NCI-H748 (cell line): ENCODE results near the gene CDYL.

Experiments used
- DNase-seq: peaks from one replicate; lab custom pipeline; 2025; ENCODE audit not compliant: unreplicated experiment; lab: John Stamatoyannopoulos, UW

Gene CDYL

DNA sequence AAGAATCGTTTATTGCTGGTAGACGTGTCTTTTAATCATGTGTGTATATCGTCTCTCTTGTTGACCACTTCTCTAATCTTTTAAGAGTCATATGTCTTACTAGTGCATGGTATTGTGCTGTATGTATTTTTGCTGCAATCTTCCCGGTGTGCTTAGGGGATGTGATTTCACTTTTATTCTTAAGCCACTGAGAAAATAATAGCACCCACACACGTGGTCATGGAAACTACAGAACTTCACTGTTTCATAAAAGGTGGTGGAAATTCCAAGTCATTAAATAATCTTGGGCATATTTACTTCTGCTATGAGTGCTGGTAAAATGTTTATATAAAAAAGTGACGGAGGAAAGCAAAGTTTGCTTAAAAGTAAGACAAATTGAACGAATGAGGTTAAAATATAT, 3.0 kb upstream of the CDYL start:
- DNase-seq = no peak

DNA sequence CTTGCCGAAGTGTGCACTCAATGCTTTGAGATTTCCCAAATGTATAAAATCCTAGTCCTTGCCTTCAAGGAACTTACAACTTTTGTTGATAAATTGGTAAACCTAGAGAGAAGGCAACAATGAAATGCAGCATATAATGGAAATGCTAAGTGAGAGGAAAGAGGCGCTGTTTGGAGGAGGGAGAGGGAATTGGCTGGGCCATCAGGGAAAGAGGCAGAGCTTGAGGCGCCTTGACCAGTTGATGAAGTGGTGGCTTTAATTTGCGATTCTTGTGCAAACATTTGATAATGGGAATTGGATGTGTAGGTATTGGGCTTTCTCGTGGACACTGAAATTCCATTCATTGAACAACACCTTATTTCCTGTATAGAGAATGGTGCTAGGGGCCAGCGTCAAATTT, 1.9 kb upstream of the CDYL start:
- peak; percentile 34 for DNase-seq

DNA sequence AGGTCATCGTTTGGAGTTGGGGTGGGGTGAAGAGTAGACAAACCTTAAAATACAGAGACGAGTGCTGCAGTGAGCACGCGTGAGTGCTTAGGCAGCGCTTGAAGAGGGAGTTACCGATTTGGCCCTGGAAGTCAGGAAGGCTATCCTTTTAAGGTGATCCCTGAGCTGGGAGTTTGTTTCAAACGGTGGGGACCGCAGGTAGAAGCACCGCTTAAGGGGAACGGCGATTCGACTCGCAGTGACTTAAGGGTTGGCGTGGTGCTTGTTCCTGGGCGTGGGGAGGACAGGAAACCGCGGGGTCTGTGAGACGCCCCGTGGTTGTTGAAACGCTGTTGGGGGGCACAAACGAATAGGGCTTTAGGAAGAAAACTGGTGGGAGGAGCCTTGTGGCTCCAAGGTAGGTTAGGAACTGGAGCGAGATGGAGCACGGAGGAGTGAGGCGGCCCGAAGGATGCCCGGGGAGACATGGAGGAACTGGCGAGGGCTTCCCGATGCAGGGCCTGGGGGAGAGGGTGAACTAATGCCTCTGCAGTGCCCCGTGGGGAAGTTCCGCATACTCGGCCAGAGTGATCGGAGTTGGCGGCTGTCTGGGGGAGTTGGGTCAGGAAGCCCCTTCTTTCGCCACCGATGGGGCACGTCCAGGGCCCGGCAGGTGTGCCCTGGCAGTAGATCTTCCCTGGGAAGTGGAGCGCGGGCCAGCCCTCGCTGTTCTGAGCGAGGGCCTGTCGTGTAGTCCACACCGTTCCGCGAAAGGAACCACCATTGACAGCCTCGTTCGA, 1.3 kb upstream of the CDYL start:
- DNase-seq = peak; percentile 57

DNA sequence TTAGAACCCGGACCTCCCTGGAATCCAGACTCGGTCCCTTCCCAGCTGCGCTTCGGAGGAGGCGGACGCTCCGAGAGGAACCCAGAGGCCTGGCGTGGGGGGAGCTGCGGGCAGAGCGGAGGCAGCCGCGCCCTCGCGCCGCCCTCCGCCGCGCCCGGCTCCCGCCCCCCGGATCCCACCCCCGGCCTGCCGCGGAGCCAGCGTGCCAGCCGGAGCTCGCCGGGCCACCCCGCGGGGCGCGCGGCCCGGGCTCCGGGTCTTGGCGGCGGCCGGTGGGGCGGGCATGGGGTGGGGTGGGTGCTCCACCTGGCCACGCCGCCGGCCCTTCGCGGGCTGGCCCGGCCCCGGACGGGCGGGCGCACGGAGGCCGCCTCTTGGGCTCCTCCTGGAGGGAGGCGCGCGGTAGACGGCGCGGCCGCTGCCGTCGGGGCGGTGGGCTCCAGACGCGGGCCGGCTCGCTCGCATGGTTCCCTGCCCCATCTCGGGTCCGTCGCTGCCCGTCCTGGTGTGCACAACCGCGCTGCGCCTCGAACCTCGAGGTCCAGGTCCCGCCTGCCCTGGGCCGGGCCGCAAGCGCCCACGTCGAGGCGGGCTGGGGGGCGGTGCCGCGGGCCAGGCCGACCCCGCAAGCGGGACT, 592 bp upstream of the CDYL start:
- DNase-seq = peak; percentile 68

DNA sequence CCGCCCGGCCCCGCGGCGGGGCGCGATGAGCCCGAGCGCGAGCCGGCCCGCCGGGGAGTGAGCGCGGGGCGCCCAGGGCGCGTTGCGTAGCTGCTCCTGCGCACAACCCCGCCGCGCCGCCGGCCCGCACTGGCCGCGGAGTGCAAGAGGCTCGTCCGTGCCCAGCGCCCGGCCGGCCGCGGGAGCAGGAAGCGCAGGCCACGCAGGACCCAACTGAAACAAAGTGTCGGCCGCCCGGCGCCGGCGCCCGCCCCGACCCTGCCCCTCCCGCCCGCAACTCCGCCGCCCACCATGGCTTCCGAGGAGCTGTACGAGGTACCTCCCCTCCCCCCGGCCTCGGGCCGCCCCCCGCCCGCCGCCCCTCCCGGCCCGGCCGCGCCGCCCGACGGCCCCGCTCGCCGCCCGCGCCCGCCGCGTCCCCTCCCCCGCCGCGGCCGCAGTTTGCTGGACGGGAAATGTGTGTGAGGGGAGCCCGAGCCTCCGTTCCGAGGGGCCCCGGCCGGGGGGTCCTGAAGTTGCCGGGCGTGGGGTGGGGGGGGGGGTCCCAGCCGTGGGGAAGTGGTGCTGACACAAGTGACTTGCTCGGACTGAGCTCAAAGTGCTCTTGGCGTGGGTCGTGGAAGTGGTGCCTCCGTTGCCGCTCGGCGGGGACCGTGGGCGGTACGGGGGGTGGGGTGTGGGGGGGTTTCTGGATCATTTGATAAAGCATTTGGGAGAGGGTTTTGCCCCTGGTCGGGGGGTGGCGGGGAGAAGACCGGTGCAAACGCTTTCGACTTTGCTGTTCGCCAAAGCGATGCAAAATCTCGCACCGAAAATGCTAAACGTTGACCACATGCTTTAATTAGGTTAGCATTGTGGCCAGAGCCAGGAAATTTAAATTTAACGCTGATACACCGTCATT, 539 bp downstream of the CDYL start:
- peak; percentile 81 for DNase-seq

DNA sequence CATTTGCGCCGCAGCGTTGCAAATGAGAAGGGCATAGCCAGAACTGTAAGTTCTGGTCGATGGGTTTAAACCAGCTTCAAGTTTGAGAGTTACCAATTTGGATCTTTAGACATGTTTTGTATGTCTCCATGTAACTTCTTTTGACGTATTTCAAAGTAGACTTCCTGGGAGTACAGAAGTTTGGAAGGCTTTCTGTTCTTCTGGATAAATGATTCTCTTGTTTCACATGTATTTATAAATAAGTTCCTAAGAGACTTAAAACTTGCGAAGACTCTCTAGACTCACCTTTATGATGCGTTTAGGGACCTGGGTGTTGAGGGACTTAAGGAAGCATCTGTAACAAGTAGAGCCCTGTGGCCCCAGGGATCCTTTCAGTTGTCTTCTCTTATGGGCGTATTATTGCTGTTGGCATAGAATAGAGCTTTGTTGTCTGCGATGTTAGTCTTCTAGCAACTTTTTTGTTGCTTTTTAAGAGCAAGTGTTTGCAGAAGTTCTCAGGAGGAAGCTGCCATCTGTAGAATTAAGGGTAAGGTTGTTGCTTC, 1.3 kb downstream of the CDYL start:
- DNase-seq = no peak

DNA sequence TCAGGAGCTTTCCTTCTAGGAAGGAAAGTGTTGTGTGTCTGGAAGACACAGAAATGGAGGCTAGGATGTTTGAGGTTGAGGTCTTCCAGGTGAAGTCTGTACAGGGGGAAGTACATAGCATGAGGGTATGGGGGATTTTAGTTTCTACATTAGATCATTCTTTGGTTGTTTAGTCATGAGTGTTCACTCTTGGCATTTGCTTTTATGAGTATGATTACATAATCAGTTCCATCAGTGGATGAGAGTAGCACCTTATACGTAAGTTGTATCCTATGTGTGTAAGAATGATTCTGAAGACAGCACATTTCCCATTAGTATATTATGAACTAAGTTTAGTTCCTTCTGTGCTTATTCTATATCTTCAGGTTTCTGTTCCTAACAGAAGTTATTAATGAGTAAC, 1.9 kb downstream of the CDYL start:
- no peak for DNase-seq

DNA sequence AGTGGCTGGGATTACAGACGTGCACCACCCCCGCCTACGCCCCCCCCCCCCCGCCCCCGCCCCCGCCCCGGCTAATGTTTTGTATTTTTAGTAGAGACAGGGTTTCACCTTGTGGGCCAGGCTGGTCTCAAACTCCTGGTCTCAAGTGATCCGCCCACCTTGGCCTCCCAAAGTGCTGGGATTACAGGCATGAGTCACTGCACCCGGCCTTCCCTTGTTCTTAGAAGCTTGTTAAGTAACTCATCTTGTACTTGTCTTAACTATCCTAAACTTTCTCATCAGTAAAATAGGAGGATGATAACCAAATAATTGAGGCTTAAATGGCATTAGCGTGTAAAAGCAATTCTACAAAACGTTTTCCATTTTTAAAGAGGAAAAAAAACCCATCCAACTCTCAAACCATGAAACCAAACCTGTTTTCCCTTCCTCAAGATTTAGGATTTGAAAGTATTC, 4.2 kb downstream of the CDYL start:
- DNase-seq = no peak

DNA sequence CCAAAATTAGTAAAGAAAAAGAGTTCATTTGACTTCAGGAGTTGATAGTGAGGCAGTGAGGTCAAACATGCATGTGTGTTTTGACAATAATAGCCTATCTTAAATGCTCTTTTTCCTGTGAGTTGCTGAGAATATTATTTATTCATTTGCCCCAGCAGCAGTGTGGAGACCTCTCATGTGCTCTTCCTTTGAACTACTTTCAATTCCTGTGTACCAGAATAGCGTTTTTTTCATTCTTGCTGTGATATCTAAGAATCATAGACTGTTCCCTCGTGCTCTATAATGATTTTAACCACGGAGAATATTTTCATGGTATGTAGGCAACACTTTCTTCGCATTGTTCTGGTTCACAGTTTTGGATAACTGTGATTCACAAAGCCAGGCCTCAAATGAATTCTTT, 5.2 kb downstream of the CDYL start:
- DNase-seq = no peak

DNA sequence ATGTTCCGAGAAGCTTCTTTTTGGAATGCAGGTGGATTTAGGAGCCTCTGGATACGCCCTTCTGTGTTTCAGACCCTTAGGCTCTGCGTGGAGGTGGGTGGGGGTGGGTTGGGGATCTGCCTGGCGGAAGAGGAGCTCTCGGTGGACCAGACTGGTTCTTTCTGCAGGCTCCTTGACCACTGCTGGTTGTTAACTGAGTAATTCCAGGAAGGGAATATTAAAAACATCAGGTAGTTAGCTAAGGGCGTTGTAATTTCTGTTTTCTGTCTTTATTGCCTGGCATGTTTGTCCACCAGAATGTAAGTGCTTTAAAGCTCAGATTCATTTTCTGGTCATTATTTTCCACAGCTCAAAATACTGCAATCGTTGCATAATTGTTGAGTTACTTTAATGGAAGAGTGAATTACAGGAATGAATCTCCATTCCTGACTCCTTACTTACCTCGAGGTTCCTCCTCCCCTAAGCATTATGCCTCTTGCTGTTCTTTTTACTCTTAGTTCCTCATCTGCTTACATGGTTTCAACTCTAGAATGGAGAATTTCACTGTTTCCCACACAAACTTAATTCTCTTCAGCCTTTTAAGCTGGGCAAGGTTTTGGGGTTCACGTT, 5.9 kb downstream of the CDYL start:
- DNase-seq = no peak

DNA sequence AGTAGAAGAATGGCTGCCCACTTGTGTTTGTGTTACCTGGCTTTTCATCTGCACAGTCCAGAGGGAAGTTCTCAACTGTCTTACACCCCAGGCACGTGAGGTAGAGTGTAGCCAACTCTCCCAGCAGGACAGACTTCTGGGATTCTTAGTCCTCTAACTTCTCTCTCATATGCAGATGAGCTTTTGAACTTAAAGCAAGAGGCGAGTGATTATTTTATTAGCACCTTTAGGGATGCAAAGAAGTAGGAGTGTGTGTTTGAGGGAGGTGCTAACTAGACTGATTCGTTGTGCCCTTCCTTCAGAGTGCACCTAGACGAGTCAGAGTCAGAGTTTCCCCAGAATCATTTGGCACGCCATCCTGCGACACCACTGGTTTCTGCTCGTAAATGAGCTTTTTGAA, 10.8 kb downstream of the CDYL start:
- DNase-seq = no peak

DNA sequence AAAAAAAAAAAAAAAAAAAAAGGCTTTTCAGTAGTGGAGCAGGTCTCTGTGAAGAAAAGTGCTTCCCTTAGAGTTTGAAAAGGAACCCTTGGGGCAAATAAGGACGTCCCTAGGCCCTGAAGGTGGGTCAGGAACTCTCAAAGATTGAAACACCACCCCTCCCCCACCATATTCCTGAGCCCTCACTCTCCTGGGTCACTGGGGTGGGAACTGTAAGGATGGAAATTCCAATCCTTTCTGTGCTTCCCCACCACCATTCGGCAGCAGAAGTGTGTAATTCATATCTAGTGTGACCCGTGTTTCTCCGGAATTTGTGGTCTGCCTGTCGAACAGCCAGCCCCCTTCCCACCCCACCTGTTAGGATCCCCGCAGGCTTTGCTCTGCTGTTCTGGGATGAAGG, 12.3 kb downstream of the CDYL start:
- no peak for DNase-seq

DNA sequence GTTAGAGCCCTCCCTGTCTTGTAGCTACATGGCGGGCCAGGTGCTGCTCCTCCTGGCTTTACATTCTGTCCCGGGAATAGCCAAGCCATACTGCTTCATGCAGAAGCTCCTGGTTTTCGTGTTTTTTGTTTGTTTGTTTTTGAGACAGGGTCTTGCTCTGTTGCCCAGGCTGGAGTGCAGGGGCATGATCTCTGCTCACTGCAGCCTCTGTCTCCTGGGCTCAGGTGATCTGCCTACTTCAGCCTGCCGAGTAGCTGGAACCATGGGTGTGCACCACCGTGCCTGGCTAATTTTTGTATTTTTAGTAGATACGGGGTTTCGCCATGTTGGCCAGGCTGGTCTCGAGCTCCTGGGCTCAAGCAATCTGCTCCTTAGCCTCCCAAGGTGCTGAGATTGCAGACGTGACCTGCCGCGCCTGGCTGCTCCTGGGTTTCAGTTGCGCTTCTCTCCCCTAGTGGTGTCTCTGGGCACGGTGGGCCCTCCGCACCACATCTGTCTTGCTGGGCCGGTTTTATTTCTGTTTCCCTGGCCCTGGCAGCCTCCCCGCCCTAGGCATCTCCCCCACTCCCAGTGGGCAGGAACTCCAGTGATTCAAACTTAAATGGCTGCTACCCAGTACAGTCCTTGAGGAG, 12.9 kb downstream of the CDYL start:
- DNase-seq = no peak

DNA sequence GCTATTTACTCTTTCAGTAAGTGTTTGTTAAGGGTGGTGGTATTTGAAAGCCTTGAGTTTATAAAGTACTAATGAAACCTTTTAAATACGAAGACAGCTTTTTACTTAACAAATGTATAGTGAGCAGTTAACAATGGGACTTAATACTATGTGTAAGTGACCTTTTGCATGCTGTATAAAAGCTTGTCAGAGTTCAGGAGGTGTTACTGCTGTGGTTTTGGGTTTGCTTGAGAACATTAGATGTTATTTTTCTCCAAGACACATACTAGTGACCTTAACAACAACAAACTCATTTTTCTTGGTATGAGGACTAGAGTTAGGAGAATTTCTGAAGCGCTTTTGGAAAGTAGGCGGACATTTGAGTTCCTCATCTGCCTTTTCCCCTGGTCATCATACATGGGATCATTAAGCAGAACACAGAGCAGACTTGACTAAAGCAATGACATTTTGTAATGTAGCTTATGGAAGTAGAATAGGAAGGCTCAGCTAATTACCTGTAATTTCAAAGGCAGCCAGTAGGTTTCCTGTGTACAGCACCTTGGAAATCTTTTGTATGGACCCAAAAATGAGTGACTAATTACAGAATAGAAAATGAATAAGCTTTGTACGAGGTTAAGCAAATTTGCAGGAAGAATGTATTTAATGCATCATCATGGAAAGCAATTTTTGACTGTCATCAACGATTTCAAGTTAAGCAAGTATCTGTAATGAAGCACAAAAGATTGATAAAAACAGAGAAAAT, 14.1 kb downstream of the CDYL start:
- DNase-seq = no peak

DNA sequence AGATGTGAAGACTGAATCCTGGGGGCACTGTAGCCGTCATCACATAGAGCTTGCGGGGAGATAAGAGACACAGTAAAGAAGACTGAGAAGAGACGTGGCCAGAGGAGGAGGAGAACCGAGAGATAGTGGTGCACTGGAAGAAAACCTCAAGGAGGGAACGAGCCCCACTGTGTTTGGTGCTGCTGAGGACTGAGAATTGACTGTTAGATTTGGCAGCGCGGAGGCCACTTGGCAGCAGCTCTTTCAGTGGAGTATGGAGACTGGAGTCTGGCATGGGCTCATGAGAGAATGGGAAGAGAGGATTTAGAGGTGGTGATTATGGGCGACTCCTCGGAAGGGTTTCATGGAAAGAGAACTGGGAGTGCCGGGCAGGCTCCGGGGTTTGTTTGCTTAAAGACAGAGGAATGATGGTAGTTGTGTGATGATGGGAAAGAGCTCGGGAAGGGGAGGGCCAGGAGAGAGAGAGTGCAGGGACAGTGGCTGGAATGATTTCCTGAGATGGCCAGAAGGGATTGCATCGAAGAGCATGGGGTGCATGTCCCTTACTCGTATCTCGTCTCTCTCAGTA, 18.0 kb downstream of the CDYL start:
- peak; percentile 20 for DNase-seq

DNA sequence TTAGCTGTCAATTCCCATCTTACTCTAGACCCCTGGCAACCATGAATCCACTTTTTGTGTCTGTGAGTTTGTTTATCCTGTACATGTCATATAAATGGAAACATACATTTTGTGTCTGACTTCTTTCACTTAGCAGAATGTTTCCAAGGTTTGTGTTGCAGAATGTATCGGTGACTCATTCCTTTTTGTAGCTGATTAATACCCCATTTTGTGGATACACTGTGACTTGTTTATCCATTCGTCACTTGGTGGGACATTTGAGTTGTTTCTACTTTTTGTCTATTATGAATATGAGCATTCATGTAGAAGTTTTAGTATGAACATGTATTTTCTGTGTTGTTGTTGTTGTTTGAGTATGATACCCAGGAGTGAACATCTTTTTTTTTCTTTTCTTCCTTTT, 21.4 kb downstream of the CDYL start:
- no peak for DNase-seq

DNA sequence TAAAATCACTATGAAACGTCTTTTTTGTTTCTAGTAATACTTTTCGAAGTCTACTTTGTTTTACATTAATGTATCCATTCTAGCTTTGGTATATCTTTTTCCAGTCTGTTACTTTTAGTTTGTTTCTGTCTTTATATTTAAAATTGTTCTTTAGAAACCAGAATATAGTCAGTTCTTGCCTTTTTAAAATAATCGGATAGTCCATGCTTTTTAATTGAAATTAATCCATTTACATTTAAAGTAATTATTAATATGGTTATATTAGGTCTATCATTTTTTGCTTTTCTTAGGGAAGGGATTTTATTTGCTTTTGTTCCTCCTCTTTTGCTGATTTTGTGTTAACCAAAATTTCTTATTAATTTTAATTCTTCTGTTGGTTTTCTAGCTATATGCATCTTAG, 23.7 kb downstream of the CDYL start:
- DNase-seq = no peak

DNA sequence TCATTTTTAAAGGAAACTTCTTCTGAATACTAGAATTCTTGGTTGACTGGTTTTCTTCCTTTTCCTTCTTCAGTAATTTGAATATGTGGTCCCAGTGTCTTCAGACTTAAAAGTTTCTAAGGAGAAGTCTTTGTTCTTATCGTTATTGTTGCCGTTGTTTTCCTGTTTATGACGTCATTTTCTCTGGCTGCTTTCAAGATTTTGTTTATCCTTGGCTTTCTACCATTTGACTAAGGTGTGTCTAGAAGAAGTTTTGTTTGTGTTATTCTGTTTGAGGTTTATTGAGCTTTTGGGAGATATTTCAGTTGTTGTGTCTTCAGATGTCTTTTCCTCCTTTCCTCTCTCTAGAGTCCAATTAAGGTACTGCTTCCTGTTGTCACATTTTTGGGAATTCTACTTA, 24.5 kb downstream of the CDYL start:
- DNase-seq = no peak

DNA sequence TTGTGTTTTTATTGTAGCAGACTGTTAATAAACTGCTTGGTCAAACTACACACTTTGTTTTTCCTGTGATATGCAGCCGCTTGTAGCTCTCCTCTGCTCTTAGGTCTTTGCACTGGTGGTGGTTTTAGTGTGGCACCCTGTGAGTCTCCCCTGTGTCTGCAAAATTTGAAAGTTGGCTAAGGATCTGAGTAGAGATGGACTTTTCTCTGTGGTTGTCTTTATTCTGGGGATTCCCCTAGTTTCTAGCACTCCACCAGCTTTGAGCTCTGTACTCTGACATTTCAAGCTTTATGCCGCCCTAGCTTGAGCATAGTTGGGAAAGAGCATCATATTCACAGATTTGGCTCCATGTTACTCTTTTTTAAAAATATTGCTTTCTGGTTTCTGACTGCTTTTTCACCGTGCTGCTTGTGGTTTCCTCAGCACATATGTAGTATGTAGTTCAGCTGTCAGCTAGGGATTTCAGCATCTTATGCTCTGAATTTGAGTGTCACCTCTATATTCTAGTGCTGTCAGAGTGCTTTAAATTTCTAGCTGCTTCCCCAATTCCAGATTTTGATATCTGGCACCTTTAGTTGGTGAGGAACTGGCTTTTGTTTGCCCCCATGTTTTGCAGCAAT, 25.4 kb downstream of the CDYL start:
- DNase-seq = no peak
